ENCODE results near the gene FHIT.

GRCh38 chr3:61158216-61158615 lies 93.0 kb downstream of the FHIT start:
- TF ChIP-seq CTCF (IDR thresholded peaks at IDR 0.05; ENCODE audit: insufficient read depth, low read length, poor library complexity, severe bottlenecking) (no peak), EZH2phosphoT487 (conservative IDR thresholded peaks at IDR 0.05; ENCODE audit: low read length) (no peak)
